Colonic mucosa (tissue), 4 donors: ENCODE results near the gene PPP1R13B. TPM values are rescaled to one million over a fixed set of nuclear protein-coding genes. Genes with fewer than 3 reads are reported as not detected.

Source experiments
- DNase-seq: peaks from one replicate; pipeline ENCODE4 v3.0.0-alpha.2; 2020
- H3K27ac ChIP-seq: fragments of 200-600 bp; one replicate; pipeline ENCODE4 v1.8.0; 2021
- H3K27me3 ChIP-seq: fragments of 200-600 bp; one replicate; pipeline ENCODE4 v1.8.0; 2021
- H3K36me3 ChIP-seq: fragments of 200-600 bp; one replicate; pipeline ENCODE4 v1.8.0; 2021
- H3K4me1 ChIP-seq: fragments of 200-600 bp; one replicate; pipeline ENCODE4 v1.8.0; 2021; ENCODE audit warnings: mild to moderate bottlenecking
- H3K4me3 ChIP-seq: fragments of 200-600 bp; one replicate; pipeline ENCODE4 v1.8.0; 2021
- H3K9ac ChIP-seq, 2 donors: one replicate each; pipeline ENCODE4 v1.7.0; 2013; ENCODE audit warnings: control low read depth in 2 of 2, low read depth in 2 of 2, low read length in 2 of 2
- H3K9me3 ChIP-seq: fragments of 200-600 bp; one replicate; pipeline ENCODE4 v1.8.0; 2021
- intact Hi-C: fragments of 100-400 bp; cut with DNase I; formaldehyde crosslinking; loops from one replicate; pipeline ENCODE4 v1.14.1; 2022
- total RNA-seq, 2 donors: library from RNA; stranded (reverse); fragmentation: NEBNext Ultra II Directional in 1 of 2; extraction: Animal tissue kit (Norgen Biotek cat#: 25700) in 1 of 2; gene quantifications; one replicate each; pipeline ENCODE4 v1.2.1, GENCODE V29; 2021
- TF ChIP-seq, protein P1 (sequence below): fragments of 200-600 bp; IDR thresholded peaks from one replicate; pipeline ENCODE4 v1.8.0; 2022; ENCODE audit warnings: antibody characterized with exemption, mild to moderate bottlenecking
- donor health status: healthy.
- donor health status: DM: no; HTN: no; CAD: no.
- donor health status: DM: no; HTN: no; CAD: no.

PPP1R13B gene, protein sequence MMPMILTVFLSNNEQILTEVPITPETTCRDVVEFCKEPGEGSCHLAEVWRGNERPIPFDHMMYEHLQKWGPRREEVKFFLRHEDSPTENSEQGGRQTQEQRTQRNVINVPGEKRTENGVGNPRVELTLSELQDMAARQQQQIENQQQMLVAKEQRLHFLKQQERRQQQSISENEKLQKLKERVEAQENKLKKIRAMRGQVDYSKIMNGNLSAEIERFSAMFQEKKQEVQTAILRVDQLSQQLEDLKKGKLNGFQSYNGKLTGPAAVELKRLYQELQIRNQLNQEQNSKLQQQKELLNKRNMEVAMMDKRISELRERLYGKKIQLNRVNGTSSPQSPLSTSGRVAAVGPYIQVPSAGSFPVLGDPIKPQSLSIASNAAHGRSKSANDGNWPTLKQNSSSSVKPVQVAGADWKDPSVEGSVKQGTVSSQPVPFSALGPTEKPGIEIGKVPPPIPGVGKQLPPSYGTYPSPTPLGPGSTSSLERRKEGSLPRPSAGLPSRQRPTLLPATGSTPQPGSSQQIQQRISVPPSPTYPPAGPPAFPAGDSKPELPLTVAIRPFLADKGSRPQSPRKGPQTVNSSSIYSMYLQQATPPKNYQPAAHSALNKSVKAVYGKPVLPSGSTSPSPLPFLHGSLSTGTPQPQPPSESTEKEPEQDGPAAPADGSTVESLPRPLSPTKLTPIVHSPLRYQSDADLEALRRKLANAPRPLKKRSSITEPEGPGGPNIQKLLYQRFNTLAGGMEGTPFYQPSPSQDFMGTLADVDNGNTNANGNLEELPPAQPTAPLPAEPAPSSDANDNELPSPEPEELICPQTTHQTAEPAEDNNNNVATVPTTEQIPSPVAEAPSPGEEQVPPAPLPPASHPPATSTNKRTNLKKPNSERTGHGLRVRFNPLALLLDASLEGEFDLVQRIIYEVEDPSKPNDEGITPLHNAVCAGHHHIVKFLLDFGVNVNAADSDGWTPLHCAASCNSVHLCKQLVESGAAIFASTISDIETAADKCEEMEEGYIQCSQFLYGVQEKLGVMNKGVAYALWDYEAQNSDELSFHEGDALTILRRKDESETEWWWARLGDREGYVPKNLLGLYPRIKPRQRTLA
- 10 to 100 TPM; 41.1 to 48.3 TPM for total RNA-seq

DNA sequence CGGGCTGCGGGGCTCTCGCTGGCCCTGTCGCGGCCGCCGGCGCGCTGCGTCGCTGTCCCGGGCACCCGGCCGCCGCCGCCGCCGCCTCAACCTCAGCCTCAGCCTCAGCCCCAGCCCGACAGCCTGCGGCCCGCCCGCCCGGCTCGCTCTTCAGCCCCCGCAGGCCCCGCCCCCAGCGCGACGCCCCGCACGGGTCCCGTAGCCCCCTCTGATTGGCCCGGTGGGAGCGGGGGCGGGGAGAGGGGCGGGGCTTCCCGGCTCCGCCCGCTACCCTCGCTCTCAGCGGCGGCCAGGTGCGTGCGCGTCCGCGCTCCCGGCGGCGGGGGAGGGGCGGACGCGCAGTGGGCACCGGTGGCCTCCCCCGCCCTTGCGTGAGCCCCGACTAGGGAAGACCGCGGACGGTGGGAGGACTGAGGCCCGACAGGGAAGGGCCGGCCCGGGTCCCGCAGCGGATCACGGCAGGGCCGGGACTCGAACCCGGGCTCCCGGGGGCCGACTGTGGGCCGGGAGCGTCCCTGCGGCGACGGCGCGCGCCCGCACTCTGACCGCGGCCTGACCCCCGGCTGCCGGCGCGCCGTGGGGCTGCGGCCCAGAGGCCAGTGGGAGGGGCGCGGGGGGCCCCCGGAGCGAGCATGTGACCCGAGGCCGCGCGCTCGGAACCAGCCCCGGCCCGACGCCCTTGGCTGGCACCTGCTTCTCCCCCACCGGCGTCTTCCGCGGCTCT, at the start of gene PPP1R13B:
Gene PPP1R13B, minus strand, starts transcription at position 125 of the 724 bp plus-strand sequence. CDS start 268 bp downstream, outside the sequence.
- Histone ChIP-seq H3K27me3 (no peaks in the 10 kb centered on the region), H3K27ac (peak within 1 kb of the TSS; percentile 65), H3K9me3 (no peaks in the 10 kb centered on the region), H3K4me1 (peaks cover 7% of the 10 kb centered on the region), H3K4me3 (peak within 1 kb of the TSS; percentile 63), H3K36me3 (no peaks in the 10 kb centered on the region), H3K9ac (peak within 1 kb of the TSS; percentile 84 to 88)
- TF ChIP-seq, protein P1, sequence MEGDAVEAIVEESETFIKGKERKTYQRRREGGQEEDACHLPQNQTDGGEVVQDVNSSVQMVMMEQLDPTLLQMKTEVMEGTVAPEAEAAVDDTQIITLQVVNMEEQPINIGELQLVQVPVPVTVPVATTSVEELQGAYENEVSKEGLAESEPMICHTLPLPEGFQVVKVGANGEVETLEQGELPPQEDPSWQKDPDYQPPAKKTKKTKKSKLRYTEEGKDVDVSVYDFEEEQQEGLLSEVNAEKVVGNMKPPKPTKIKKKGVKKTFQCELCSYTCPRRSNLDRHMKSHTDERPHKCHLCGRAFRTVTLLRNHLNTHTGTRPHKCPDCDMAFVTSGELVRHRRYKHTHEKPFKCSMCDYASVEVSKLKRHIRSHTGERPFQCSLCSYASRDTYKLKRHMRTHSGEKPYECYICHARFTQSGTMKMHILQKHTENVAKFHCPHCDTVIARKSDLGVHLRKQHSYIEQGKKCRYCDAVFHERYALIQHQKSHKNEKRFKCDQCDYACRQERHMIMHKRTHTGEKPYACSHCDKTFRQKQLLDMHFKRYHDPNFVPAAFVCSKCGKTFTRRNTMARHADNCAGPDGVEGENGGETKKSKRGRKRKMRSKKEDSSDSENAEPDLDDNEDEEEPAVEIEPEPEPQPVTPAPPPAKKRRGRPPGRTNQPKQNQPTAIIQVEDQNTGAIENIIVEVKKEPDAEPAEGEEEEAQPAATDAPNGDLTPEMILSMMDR, result no peak
- intact Hi-C loops, result no loop called here
- peak; percentile 96 for DNase-seq

DNA sequence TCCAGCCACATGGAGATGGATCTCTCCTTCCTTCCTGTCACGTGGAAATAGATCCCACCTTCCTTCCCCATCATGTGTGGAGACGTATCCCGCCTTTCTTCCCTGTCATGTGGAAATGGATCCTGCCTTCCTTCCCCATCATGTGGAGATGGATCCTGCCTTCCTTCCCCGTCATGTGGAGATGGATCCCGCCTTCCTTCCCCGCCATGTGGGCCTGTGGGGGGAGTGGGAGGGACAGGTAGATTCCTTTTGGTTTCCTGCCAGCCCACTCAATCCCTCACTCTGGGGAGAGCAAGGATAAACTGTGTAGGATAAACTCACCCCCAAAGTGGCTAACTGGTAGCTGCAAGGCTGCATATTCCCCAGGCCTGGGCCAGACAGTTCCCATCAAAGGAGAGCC, 49.2 kb upstream of the PPP1R13B start:
- Histone ChIP-seq H3K4me1 (peaks cover 10% of the 10 kb centered on the region), H3K4me3 (no peak overlapping the region), H3K27me3 (no peaks in the 10 kb centered on the region), H3K9me3 (no peaks in the 10 kb centered on the region), H3K27ac (peak overlapping the region; percentile 86), H3K36me3 (no peaks in the 10 kb centered on the region), H3K9ac (peak overlapping the region in 1 of 2 donors; percentile 13)
- no peak for DNase-seq
- TF ChIP-seq, protein P1, result no peak
- intact Hi-C loops, result no loop called here

DNA sequence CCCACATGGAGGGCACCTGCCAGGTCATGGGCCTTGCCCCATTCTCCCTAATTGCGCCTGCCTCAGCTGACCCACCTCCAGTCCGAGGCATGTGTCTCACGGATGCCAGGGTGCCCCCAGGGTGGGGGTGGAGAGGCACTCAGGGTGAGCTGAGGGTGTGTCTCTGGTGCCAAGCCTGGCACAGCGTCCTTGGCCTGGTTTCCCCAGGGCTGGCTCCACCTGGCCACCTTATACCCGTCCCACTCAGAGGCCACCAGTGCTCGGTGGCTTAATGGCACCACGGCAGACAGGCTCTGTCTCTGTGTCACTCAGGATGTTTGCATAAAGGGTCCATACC, 47.3 kb upstream of the PPP1R13B start:
- Histone ChIP-seq H3K27ac (peak overlapping the region; percentile 39), H3K9ac (peak overlapping the region in 1 of 2 donors; percentile 38), H3K9me3 (no peaks in the 10 kb centered on the region), H3K27me3 (no peaks in the 10 kb centered on the region), H3K4me1 (peaks cover 21% of the 10 kb centered on the region), H3K36me3 (no peaks in the 10 kb centered on the region), H3K4me3 (no peak overlapping the region)
- DNase-seq, result no peak
- intact Hi-C loops, result no loop called here
- TF ChIP-seq, protein P1, result no peak

DNA sequence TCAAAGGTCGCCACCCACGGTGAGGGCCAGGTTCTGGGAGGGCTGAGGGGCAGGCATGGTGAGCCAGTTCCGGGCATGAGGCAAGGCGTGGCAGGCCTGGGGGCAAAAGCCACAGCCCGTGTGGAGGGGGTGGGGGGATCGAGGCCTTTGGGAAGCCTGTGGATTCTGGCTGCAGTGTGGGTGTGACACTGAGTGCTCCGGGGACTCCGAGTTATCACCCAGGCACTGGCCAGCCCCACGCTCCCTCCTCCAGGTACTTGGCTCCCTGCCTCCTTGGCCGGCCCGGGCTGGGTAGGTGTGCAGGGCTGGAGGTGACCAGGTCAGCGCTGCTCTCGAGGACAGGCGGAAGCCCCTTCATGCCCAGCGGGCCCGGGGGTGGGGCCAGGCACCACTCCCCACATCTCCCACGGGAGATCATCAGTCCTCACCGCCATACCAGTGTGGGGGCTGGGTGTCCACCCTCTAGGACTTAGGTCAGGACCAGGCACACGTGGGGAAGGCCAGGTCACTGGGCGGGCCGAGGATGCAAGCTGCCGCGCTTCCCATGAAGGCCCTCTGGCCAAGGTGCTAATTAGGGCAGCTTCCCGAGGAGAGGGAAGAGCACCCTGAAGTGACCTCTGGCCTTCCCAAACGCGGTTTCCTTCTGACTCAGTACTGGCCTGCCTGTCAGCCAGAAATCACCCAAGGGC, 46.8 kb upstream of the PPP1R13B start:
- H3K4me3 ChIP-seq, result no peak overlapping the region
- peak overlapping the region; percentile 39 for H3K27ac ChIP-seq
- H3K4me1 ChIP-seq, result peaks cover 21% of the 10 kb centered on the region
- H3K9ac ChIP-seq, result peak overlapping the region; percentile 38 to 50
- H3K9me3 ChIP-seq, result no peaks in the 10 kb centered on the region
- intact Hi-C loops, result no loop called here
- H3K36me3 ChIP-seq, result no peaks in the 10 kb centered on the region
- H3K27me3 ChIP-seq, result no peaks in the 10 kb centered on the region
- TF ChIP-seq, protein P1, result no peak
- peak; percentile 69 for DNase-seq
